IMR-90 (cell line): Measurements from ENCODE around the gene C10orf71. TPM values are rescaled to one million over a fixed set of nuclear protein-coding genes. Genes with fewer than 3 reads are reported as not detected.

Experiments
- ATAC-seq: fragments of 200-7000 bp; cut with Tn5 transposase; 2 replicates; pipeline ENCODE4 v1.9.1; 2020; ENCODE audit warnings: low read depth, mild to moderate bottlenecking, moderate library complexity
- BruUV-seq: library from RNA; stranded (reverse); fragments of 400-500 nt; replicated peaks from 2 replicates; lab custom pipeline; 2021; lab: Mats Ljungman, UMichigan
- CTCF ChIA-PET: fragments of 300-600 bp; formaldehyde crosslinking; extraction: SDS; loops from one replicate; lab custom pipeline; 2021; ENCODE audit warnings: antibody characterized with exemption; lab: Yijun Ruan, JAX
- POLR2A ChIA-PET: fragments of 300-600 bp; sonication (Branson Sonifier 250); formaldehyde crosslinking; loops from one replicate; lab custom pipeline; 2022; ENCODE audit warnings: antibody characterized with exemption; ENCODE audit not compliant: unreplicated experiment; lab: Charles Lee
- DNase-seq: peaks from one replicate; pipeline ENCODE4 v3.0.0; 2013
- H2AFZ ChIP-seq: replicated peaks from 2 replicates; pipeline ENCODE3; 2013; ENCODE audit warnings: low read length, mild to moderate bottlenecking; ENCODE audit not compliant: poor library complexity
- H2AK5ac ChIP-seq: 2 replicates; pipeline ENCODE4 v1.6.1; 2013; ENCODE audit warnings: low read depth, low read length, inconsistent platforms
- H2AK9ac ChIP-seq: replicated peaks from 2 replicates; pipeline ENCODE3; 2013; ENCODE audit warnings: mild to moderate bottlenecking, low read depth, low read length, moderate library complexity; ENCODE audit not compliant: poor library complexity
- H2BK120ac ChIP-seq: 2 replicates; pipeline ENCODE4 v1.6.1; 2013; ENCODE audit warnings: low read depth, low read length, inconsistent platforms
- H2BK15ac ChIP-seq: 3 replicates; pipeline ENCODE4 v1.6.1; 2013; ENCODE audit warnings: low read depth, low read length, inconsistent platforms
- H2BK20ac ChIP-seq: 2 replicates; pipeline ENCODE4 v1.6.1; 2013; ENCODE audit warnings: low read depth, mild to moderate bottlenecking, inconsistent platforms, low read length, moderate library complexity
- H2BK5ac ChIP-seq: 2 replicates; pipeline ENCODE4 v1.6.1; 2013; ENCODE audit warnings: mild to moderate bottlenecking, low read depth, low read length, inconsistent platforms; ENCODE audit not compliant: poor library complexity, severe bottlenecking
- H3K14ac ChIP-seq: replicated peaks from 2 replicates; pipeline ENCODE4 v1.6.1; 2013; ENCODE audit warnings: low read depth, low read length, inconsistent platforms
- H3K18ac ChIP-seq: 2 replicates; pipeline ENCODE4 v1.6.1; 2013; ENCODE audit warnings: low read depth, low read length, control low read depth
- H3K23ac ChIP-seq: 2 replicates; pipeline ENCODE4 v1.6.1; 2013; ENCODE audit warnings: low read depth, low read length, inconsistent platforms
- H3K27ac ChIP-seq: 2 replicates; pipeline ENCODE4 v1.5.1; 2013; ENCODE audit warnings: mild to moderate bottlenecking, control low read depth, low read length; ENCODE audit not compliant: insufficient read depth
- H3K27me3 ChIP-seq: 2 replicates; pipeline ENCODE4 v1.6.1; 2013; ENCODE audit warnings: low read length; ENCODE audit not compliant: control insufficient read depth, insufficient read depth
- H3K36me3 ChIP-seq: 2 replicates; pipeline ENCODE4 v1.6.1; 2013; ENCODE audit warnings: low read length, mixed read lengths; ENCODE audit not compliant: control insufficient read depth, insufficient read depth
- H3K4ac ChIP-seq: 2 replicates; pipeline ENCODE4 v1.6.1; 2013; ENCODE audit warnings: low read depth, low read length, inconsistent platforms
- H3K4me1 ChIP-seq: 2 replicates; pipeline ENCODE4 v1.6.1; 2013; ENCODE audit warnings: low read length, mixed read lengths; ENCODE audit not compliant: control insufficient read depth, insufficient read depth
- H3K4me2 ChIP-seq: 2 replicates; pipeline ENCODE4 v1.6.1; 2013; ENCODE audit warnings: low read depth, mild to moderate bottlenecking, control low read depth, low read length, moderate library complexity
- H3K4me3 ChIP-seq: 2 replicates; pipeline ENCODE4 v1.5.1; 2013; ENCODE audit warnings: low read depth, mild to moderate bottlenecking, control low read depth, low read length, moderate library complexity; ENCODE audit not compliant: insufficient read depth
- H3K56ac ChIP-seq: 2 replicates; pipeline ENCODE4 v1.6.1; 2013; ENCODE audit warnings: low read length, inconsistent platforms; ENCODE audit not compliant: insufficient read depth; ENCODE audit errors: extremely low read depth
- H3K79me1 ChIP-seq, 2 experiments: 2 replicates each; pipeline ENCODE4 v1.6.1; 2013; ENCODE audit warnings: low read length in 2 of 2, inconsistent platforms in 1 of 2, low read depth in 1 of 2
- H3K9ac ChIP-seq: 2 replicates; pipeline ENCODE4 v1.6.1; 2013; ENCODE audit warnings: low read depth, low read length, control low read depth
- H3K9me1 ChIP-seq: 2 replicates; pipeline ENCODE4 v1.6.1; 2013; ENCODE audit warnings: low read length, inconsistent platforms; ENCODE audit not compliant: insufficient read depth
- H3K9me3 ChIP-seq: 2 replicates; pipeline ENCODE4 v1.6.1; 2013; ENCODE audit warnings: low read length; ENCODE audit not compliant: control insufficient read depth, insufficient read depth
- H4K20me1 ChIP-seq: 2 replicates; pipeline ENCODE4 v1.6.1; 2013; ENCODE audit warnings: low read length, inconsistent platforms; ENCODE audit not compliant: insufficient read depth
- H4K5ac ChIP-seq: 2 replicates; pipeline ENCODE4 v1.6.1; 2013; ENCODE audit warnings: mild to moderate bottlenecking, low read depth, low read length, control low read depth
- H4K8ac ChIP-seq, 2 experiments: 2 replicates each; pipeline ENCODE4 v1.6.1; 2013; ENCODE audit warnings: low read depth in 2 of 2, low read length in 2 of 2, control low read depth in 1 of 2, inconsistent platforms in 1 of 2
- H4K91ac ChIP-seq: 2 replicates; pipeline ENCODE4 v1.6.1; 2013; ENCODE audit warnings: low read depth, low read length, inconsistent platforms; ENCODE audit not compliant: insufficient read depth
- POLR2A ChIP-seq: IDR thresholded peaks from 2 replicates; pipeline ENCODE4 v1.6.1; 2012; ENCODE audit warnings: mild to moderate bottlenecking, low read depth, low read length
- RCOR1 ChIP-seq: IDR thresholded peaks from 2 replicates; pipeline ENCODE4 v1.6.1; 2012; ENCODE audit warnings: mild to moderate bottlenecking, low read length, improper control_type of control experiment; ENCODE audit not compliant: insufficient replicate concordance
- SMC3 ChIP-seq: fragments of 150-350 bp; IDR thresholded peaks from 2 replicates; pipeline ENCODE4 v1.6.1; 2016; ENCODE audit warnings: low read depth, mild to moderate bottlenecking, antibody characterized with exemption, low read length, moderate library complexity
- WGBS, 2 experiments: methylation state at CpG; one replicate each; pipeline versions ENCODE4 v1.1.5 to v1.1.7; 2013; ENCODE audit warnings: missing lambda C conversion rate in 2 of 2; ENCODE audit not compliant: insufficient read length in 1 of 2; ENCODE audit errors: extremely low coverage in 2 of 2; 5-methylcytosine and 5-hydroxymethylcytosine counted together
- dilution Hi-C: fragments of 300-500 bp; cut with HindIII; formaldehyde crosslinking; loops from one replicate; pipeline ENCODE4 v1.14.3; 2018; ENCODE audit warnings: low sequenced_read_pairs; ENCODE audit not compliant: unreplicated experiment
- in situ Hi-C: fragments of 300-500 bp; cut with MboI; formaldehyde crosslinking; loops from 3 replicates; pipeline ENCODE4 v1.14.3; 2019; ENCODE audit warnings: low sequenced_read_pairs, inconsistent platforms, mixed read lengths
- intact Hi-C: fragments of 100-400 bp; cut with micrococcal nuclease; formaldehyde crosslinking; loops from 2 replicates; pipeline ENCODE4 v1.10.0; 2022
- polyA plus RNA-seq, 3 experiments: library from polyadenylated mRNA; depleted of rRNA; stranded (reverse); fragments of >200 nt; gene quantifications; 2 replicates each; pipeline ENCODE4 v1.2.3, GENCODE V29; 2012; ENCODE audit warnings: low replicate concordance in 1 of 3
- total RNA-seq: library from RNA; depleted of rRNA; stranded (reverse); fragments of >200 nt; gene quantifications from 2 replicates; pipeline ENCODE4 v1.2.3, GENCODE V29; 2012

The C10orf71 gene
- total and polyA plus RNA-seq, 2 of the 4 experiments (the other 2 are of a cell fraction), result not detected

- POLR2A ChIA-PET, result no interaction called here
- no TSS peak for BruUV-seq
- H3K27me3 ChIP-seq, result peaks cover 7% of the 10 kb centered on the region
- H3K56ac ChIP-seq, result no peak overlapping the region
- intact Hi-C loops (no loop called here), dilution Hi-C loops (no loop called here), in situ Hi-C loops (no loop called here)
- no peak overlapping the region for H3K4me2 ChIP-seq
- no peaks in the 10 kb centered on the region for H3K79me1 ChIP-seq
- no peak overlapping the region for H3K4ac ChIP-seq
- DNase-seq, result no peak
- no peak overlapping the region for H3K9ac ChIP-seq
- no peak overlapping the region for H2AK9ac ChIP-seq
- H2BK15ac ChIP-seq, result no peak overlapping the region
- no peak overlapping the region for H2BK5ac ChIP-seq
- CTCF ChIA-PET, result no interaction called here
- H4K8ac ChIP-seq, result no peak overlapping the region
- no peaks in the 10 kb centered on the region for H4K20me1 ChIP-seq
- no peak overlapping the region for H3K4me3 ChIP-seq
- H4K91ac ChIP-seq, result no peak overlapping the region
- H3K18ac ChIP-seq, result no peak overlapping the region
- no peak overlapping the region for H3K23ac ChIP-seq
- H3K9me1 ChIP-seq, result no peaks in the 10 kb centered on the region
- no peak for TF ChIP-seq RCOR1
- TF ChIP-seq POLR2A, result no peak
- no peak for TF ChIP-seq SMC3
- no peak overlapping the region for H2BK120ac ChIP-seq
- no peak overlapping the region for H4K5ac ChIP-seq
- no peak overlapping the region for H2BK20ac ChIP-seq
- H3K27ac ChIP-seq, result no peak overlapping the region
- H3K36me3 ChIP-seq, result no peaks in the 10 kb centered on the region
- no CpG with 5 or more reads among the region's 4 CpGs for WGBS, 2 experiments
- no peak overlapping the region for H2AFZ ChIP-seq
- no peak overlapping the region for H3K14ac ChIP-seq
- H2AK5ac ChIP-seq, result no peak overlapping the region
- H3K4me1 ChIP-seq, result no peaks in the 10 kb centered on the region
- ATAC-seq, result no peak
- no peaks in the 10 kb centered on the region for H3K9me3 ChIP-seq
Observed at GRCh38 chr10:49332333-49332732, 33.4 kb downstream of the C10orf71 start.
